ENCODE measurements around the gene DUSP1. TPM values are rescaled to one million over a fixed set of nuclear protein-coding genes. Genes with fewer than 3 reads are reported as not detected.
"Not testable (repeated sequence)": the region's sequence is repeated elsewhere in the genome, so short reads cannot be mapped to it uniquely, and the experiment has no call there.

DUSP1 gene
- total RNA-seq, 2 experiments from 2014 or later, result 761 to 768 TPM

GRCh38 chr5:172815631-172816030, 44.6 kb upstream of the DUSP1 start:
- no peaks in the 10 kb centered on the region for H3K4me1 ChIP-seq (ENCODE audit: insufficient read depth, low read length)
- H3K4me1 Mint-ChIP-seq (ENCODE audit: low read depth), result no peaks in the 10 kb centered on the region
- H3K36me3 ChIP-seq (ENCODE audit: insufficient read depth, low read length), result no peaks in the 10 kb centered on the region
- ATAC-seq (ENCODE audit: poor library complexity) (no peak), DNase-seq (no peak)
- no peak overlapping the region for H3K27ac Mint-ChIP-seq
- intact Hi-C loops (cut with DNase I, micrococcal nuclease), result no loop called here
- H3K27me3 ChIP-seq (ENCODE audit: control insufficient read depth in 1 of 2, insufficient read depth in 2 of 2, low read length in 2 of 2), result no peaks in the 10 kb centered on the region
- no peak for TF ChIP-seq CTCF (IDR thresholded peaks at IDR 0.05)
- H3K9me3 Mint-ChIP-seq, result no peaks in the 10 kb centered on the region
- no peak overlapping the region for H3K27ac ChIP-seq (ENCODE audit: low read depth in 1 of 2, low read length in 2 of 2)
- H3K36me3 Mint-ChIP-seq (ENCODE audit: low read depth), result no peaks in the 10 kb centered on the region
- H3K4me3 Mint-ChIP-seq, result no peak overlapping the region
- H3K9me3 ChIP-seq (ENCODE audit: control insufficient read depth in 1 of 2, insufficient read depth in 1 of 2, low read length in 2 of 2), result no peaks in the 10 kb centered on the region
- POLR2A ChIA-PET, result no interaction called here
- CTCF ChIA-PET, result no interaction called here
- no peaks in the 10 kb centered on the region for H3K27me3 Mint-ChIP-seq
- H3K4me3 ChIP-seq (ENCODE audit: low read length), result no peak overlapping the region

- H3K27ac Mint-ChIP-seq; H3K9me3 Mint-ChIP-seq; H3K4me3 ChIP-seq (ENCODE audit: low read length); H3K27ac ChIP-seq (ENCODE audit: low read depth in 1 of 2, low read length in 2 of 2); H3K27me3 ChIP-seq (ENCODE audit: control insufficient read depth in 1 of 2, insufficient read depth in 2 of 2, low read length in 2 of 2); H3K27me3 Mint-ChIP-seq; H3K36me3 Mint-ChIP-seq (ENCODE audit: low read depth); ATAC-seq (ENCODE audit: poor library complexity); CTCF ChIA-PET; DNase-seq; H3K4me3 Mint-ChIP-seq; H3K36me3 ChIP-seq (ENCODE audit: insufficient read depth, low read length); H3K9me3 ChIP-seq (ENCODE audit: control insufficient read depth in 1 of 2, insufficient read depth in 1 of 2, low read length in 2 of 2): not testable (repeated sequence)
- intact Hi-C loops (cut with DNase I, micrococcal nuclease), result loop anchor here in 1 of 2 experiments (5.0 kb wide), 1 partner anchor 34 kb away; no protein-coding TSS in a partner anchor
- peaks cover 14% of the 10 kb centered on the region for H3K4me1 ChIP-seq (ENCODE audit: insufficient read depth, low read length)
- POLR2A ChIA-PET, result interaction anchor here (0.7 kb wide), 1 partner anchor 46 kb away, joined by 3 read pairs; no protein-coding TSS in a partner anchor
- peaks cover 12% of the 10 kb centered on the region for H3K4me1 Mint-ChIP-seq (ENCODE audit: low read depth)
These were observed 40.0 kb upstream of the DUSP1 start for GRCh38 chr5:172810996-172811395.

- no peak for DNase-seq
- no peak for ATAC-seq (ENCODE audit: poor library complexity)
- ChIA-PET CTCF (interaction anchor here (0.6 kb wide), 1 partner anchor 93 kb away, joined by 3 read pairs; no protein-coding TSS in a partner anchor), POLR2A (interaction anchor here (1.3 kb wide), 1 partner anchor 38 kb away, joined by 3 read pairs; no protein-coding TSS in a partner anchor)
- Mint-ChIP-seq H3K27me3 (no peaks in the 10 kb centered on the region), H3K4me1 (ENCODE audit: low read depth) (peaks cover 12% of the 10 kb centered on the region), H3K9me3 (no peaks in the 10 kb centered on the region), H3K4me3 (no peak overlapping the region), H3K27ac (no peak overlapping the region), H3K36me3 (ENCODE audit: low read depth) (no peaks in the 10 kb centered on the region)
- Histone ChIP-seq H3K27ac (ENCODE audit: low read depth in 1 of 2, low read length in 2 of 2) (no peak overlapping the region), H3K36me3 (ENCODE audit: insufficient read depth, low read length) (no peaks in the 10 kb centered on the region), H3K4me3 (ENCODE audit: low read length) (no peak overlapping the region), H3K27me3 (ENCODE audit: control insufficient read depth in 1 of 2, insufficient read depth in 2 of 2, low read length in 2 of 2) (no peaks in the 10 kb centered on the region), H3K4me1 (ENCODE audit: insufficient read depth, low read length) (peaks cover 14% of the 10 kb centered on the region), H3K9me3 (ENCODE audit: control insufficient read depth in 1 of 2, insufficient read depth in 1 of 2, low read length in 2 of 2) (no peaks in the 10 kb centered on the region)
- TF ChIP-seq CTCF (IDR thresholded peaks at IDR 0.05), result no peak
- intact Hi-C loops (cut with DNase I, micrococcal nuclease), result loop anchor here (5.0 kb wide), 2 partner anchors 32 to 37 kb away; partner anchors contain the start of gene DUSP1 (in 1 of the 2)
These were observed 38.8 kb upstream of the DUSP1 start for GRCh38 chr5:172809774-172810173.

Measured in CD4-positive, alpha-beta T cell (primary cell).